Esophagus muscularis mucosa (tissue), 4 donors: ENCODE measurements around the gene THSD4. TPM values are rescaled to one million over a fixed set of nuclear protein-coding genes. Genes with fewer than 3 reads are reported as not detected.

Source experiments
- DNase-seq: peaks from one replicate; pipeline ENCODE4 v3.0.0-alpha.2; 2017; ENCODE audit errors: extremely low spot score
- H3K27ac ChIP-seq, 4 donors: fragments of 200-600 bp; sonication (generic); replicated peaks in 1 of 4; 1 replicate in 3 of 4; 2 replicates in 1 of 4; pipeline ENCODE4 v1.5.1; 2016 to 2019; ENCODE audit warnings: mild to moderate bottlenecking in 1 of 4
- H3K27me3 ChIP-seq, 4 donors: fragments of 200-600 bp; sonication (generic); one replicate each; pipeline versions ENCODE4 v1.5.1 to v1.6.0; 2016 to 2019
- H3K36me3 ChIP-seq, 4 donors: fragments of 200-600 bp; sonication (generic); one replicate each; pipeline ENCODE4 v1.5.1; 2016 to 2019
- H3K4me1 ChIP-seq, 4 donors: fragments of 200-600 bp; sonication (generic); one replicate each; pipeline ENCODE4 v1.5.1; 2016 to 2019
- H3K4me3 ChIP-seq, 4 donors: fragments of 200-600 bp; sonication (generic); 1 replicate in 2 of 4; 2 replicates in 2 of 4; pipeline ENCODE4 v1.5.1; 2016 to 2019; ENCODE audit warnings: mild to moderate bottlenecking in 4 of 4, moderate library complexity in 1 of 4
- H3K9me3 ChIP-seq, 4 donors: fragments of 200-600 bp; sonication (generic); 1 replicate in 3 of 4; 2 replicates in 1 of 4; pipeline ENCODE4 v1.5.1; 2016 to 2019
- EP300 ChIP-seq: sonication (generic); formaldehyde crosslinking; IDR thresholded peaks from one replicate; pipeline ENCODE4 v1.6.1; 2017; ENCODE audit warnings: antibody characterized with exemption
- POLR2A ChIP-seq: fragments of 450-650 bp; IDR thresholded peaks from one replicate; pipeline ENCODE4 v1.6.1; 2017; ENCODE audit warnings: antibody characterized with exemption, moderate library complexity, mild to moderate bottlenecking, low read depth
- POLR2AphosphoS5 ChIP-seq, 2 donors: sonication (generic); formaldehyde crosslinking; IDR thresholded peaks; one replicate each; pipeline ENCODE4 v1.6.1; 2017; ENCODE audit warnings: antibody characterized with exemption in 2 of 2
- WGBS: methylation state at CpG from one replicate; pipeline ENCODE4 v1.1.5; 2018; 5-methylcytosine and 5-hydroxymethylcytosine counted together
- intact Hi-C: fragments of 100-400 bp; cut with DNase I; formaldehyde crosslinking; loops from one replicate; pipeline ENCODE4 v1.15.1; 2023
- total RNA-seq, 4 donors: library from RNA; depleted of rRNA; stranded (reverse); fragments of >200 nt; gene quantifications; one replicate each; pipeline versions ENCODE4 v1.1.0 to v1.2.1, GENCODE V29; 2016
- TF ChIP-seq, protein P1 (sequence below), 3 experiments: fragments of 200-600 bp in 2 of 3; fragments of 450-650 bp in 1 of 3; sonication (generic) in 2 of 3; IDR thresholded peaks; one replicate each; pipeline ENCODE4 v1.5.1; 2017 to 2019; ENCODE audit warnings: antibody characterized with exemption in 3 of 3, mild to moderate bottlenecking in 2 of 3, moderate library complexity in 1 of 3

The THSD4 gene
- total RNA-seq, 4 donors from 2014 or later = 3.2 to 6.6 (median 5.6) TPM

DNA sequence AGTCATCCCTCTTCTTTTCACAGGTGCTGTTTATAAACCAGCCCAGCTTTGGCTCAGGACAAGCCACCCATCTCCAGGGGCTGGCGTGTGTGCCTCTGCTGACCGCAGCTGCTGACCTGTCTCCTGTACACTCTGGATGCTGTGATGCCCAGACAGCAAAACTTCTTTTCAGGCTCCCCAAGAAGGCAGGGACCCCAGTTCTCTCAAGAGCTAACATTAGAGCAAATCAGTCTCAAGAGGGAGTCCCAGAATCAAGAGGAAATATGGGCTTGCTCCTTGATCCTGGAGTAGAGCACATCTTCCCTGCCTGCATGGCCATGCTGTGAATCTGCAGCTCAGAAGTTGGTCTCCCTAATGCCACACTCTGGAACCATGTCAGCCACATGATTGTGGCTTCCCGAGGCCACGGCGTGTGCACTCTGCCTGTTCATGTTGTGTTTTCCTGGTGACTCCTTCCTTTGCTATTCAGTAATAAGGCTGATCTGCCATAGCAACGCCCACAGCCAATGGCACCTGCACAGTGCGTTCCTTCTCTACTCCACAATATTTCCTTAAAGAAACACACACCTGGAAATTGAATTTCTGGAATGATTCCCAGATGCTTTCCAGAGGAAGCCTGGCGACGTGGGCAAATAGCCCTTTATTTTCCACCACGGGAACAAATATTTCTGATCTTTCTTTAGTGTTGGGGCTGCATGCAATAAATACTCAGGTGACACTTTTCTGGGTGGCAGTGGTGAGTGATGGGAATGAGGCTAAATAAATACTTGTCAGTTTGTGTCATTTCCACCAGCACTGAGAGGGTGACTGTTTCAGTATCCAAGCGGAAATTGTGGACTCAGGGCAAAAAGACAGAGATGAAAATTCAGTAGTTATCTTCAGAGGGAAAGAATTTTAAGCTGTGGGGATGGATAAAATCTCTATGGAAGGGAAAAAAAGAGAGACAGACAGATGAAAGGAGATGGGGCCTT is 21.9 kb upstream of the THSD4 start:
- WGBS = 62% methylated on average over 11 of the region's 11 CpGs
- DNase-seq = peak; percentile 82
- TF ChIP-seq POLR2A (no peak), POLR2AphosphoS5 (IDR thresholded peaks at IDR 0.05) (no peak), EP300 (no peak)
- TF ChIP-seq, protein P1, sequence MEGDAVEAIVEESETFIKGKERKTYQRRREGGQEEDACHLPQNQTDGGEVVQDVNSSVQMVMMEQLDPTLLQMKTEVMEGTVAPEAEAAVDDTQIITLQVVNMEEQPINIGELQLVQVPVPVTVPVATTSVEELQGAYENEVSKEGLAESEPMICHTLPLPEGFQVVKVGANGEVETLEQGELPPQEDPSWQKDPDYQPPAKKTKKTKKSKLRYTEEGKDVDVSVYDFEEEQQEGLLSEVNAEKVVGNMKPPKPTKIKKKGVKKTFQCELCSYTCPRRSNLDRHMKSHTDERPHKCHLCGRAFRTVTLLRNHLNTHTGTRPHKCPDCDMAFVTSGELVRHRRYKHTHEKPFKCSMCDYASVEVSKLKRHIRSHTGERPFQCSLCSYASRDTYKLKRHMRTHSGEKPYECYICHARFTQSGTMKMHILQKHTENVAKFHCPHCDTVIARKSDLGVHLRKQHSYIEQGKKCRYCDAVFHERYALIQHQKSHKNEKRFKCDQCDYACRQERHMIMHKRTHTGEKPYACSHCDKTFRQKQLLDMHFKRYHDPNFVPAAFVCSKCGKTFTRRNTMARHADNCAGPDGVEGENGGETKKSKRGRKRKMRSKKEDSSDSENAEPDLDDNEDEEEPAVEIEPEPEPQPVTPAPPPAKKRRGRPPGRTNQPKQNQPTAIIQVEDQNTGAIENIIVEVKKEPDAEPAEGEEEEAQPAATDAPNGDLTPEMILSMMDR (IDR thresholded peaks at IDR 0.05) = no peak
- Histone ChIP-seq H3K9me3 (peaks cover 0 to 7% (median 0%) of the 10 kb centered on the region in 4 donors), H3K4me1 (no peaks in the 10 kb centered on the region), H3K36me3 (no peaks in the 10 kb centered on the region), H3K4me3 (no peak overlapping the region), H3K27ac (no peak overlapping the region), H3K27me3 (peaks cover 0 to 5% (median 0%) of the 10 kb centered on the region in 4 donors)
- intact Hi-C loops = no loop called here

DNA sequence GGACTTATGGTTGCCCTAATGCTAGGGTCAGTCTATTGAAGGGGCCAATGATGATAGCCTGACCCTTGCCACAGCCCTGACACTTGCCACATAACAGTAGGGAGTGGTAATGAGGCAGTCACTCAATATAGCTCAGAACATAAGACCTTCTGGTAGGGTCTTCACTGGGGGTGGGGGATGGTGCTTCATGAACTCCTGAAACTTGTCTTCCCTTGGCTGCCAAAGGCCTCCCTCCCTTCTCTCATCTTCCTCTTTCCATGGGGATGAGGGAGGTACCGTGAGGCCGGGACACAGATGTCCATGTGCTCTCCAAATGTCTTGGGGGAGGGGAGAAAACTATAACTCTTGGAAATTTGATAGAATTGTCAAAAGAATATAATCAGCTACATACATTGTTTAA is 21.1 kb upstream of the THSD4 start:
- intact Hi-C loops = no loop called here
- 85% methylated on average over 2 of the region's 2 CpGs for WGBS
- Histone ChIP-seq H3K27ac (no peak overlapping the region), H3K36me3 (no peaks in the 10 kb centered on the region), H3K9me3 (peaks cover 0 to 2% (median 0%) of the 10 kb centered on the region in 4 donors), H3K4me3 (no peak overlapping the region), H3K27me3 (peaks cover 0 to 5% (median 0%) of the 10 kb centered on the region in 4 donors), H3K4me1 (no peaks in the 10 kb centered on the region)
- TF ChIP-seq, protein P1 (IDR thresholded peaks at IDR 0.05) = no peak
- TF ChIP-seq POLR2AphosphoS5 (IDR thresholded peaks at IDR 0.05) = no peak
- TF ChIP-seq POLR2A = no peak
- peak; percentile 68 for DNase-seq

DNA sequence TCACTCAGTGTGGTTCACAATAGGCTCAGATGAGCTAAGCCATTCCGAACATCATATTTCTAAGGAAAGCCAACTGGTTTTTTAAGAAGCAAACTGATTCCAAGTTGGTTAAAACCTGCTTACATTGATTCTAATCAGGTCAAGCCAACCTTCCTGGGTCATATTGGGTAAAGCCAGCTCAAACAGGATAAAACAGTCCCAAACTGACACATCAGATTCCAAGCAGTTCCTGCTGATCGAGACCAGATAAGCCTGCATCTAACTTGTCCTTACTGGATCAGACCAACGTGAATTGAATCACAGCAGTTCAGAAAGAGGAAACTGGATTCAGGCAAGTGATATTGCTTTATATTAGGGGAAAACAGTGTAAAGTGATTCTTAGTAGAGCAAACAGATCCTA is 18.6 kb upstream of the THSD4 start:
- Histone ChIP-seq H3K36me3 (no peaks in the 10 kb centered on the region), H3K4me1 (no peaks in the 10 kb centered on the region), H3K9me3 (no peaks in the 10 kb centered on the region), H3K27ac (no peak overlapping the region), H3K27me3 (peaks cover 0 to 5% (median 0%) of the 10 kb centered on the region in 4 donors), H3K4me3 (no peak overlapping the region)
- DNase-seq = no peak
- 80% methylated on average over 3 of the region's 3 CpGs for WGBS
- no peak for TF ChIP-seq POLR2AphosphoS5 (IDR thresholded peaks at IDR 0.05)
- no peak for TF ChIP-seq EP300
- TF ChIP-seq, protein P1 (IDR thresholded peaks at IDR 0.05) = no peak
- no peak for TF ChIP-seq POLR2A
- intact Hi-C loops = no loop called here

DNA sequence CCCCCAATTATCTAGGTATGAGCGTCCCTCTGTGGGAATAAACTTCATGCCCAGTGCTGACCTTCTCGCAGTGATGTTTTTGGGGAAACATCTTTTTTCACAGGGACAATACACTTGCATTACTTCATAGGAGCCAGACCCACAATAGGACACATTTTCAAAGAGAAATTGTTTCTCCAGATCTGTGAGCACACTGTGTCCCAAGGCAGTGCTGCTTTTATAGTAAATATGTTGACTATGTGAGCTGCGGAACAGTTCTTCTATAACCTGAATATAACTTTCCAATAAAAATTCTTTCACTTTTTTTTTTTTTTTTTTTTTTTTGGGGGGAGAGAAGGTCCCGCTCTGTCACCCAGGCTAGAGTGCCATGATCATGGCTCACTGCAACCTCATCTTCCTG is 17.4 kb upstream of the THSD4 start:
- 88% methylated on average over 4 of the region's 4 CpGs for WGBS
- no peak for DNase-seq
- Histone ChIP-seq H3K4me1 (no peaks in the 10 kb centered on the region), H3K27ac (no peak overlapping the region), H3K27me3 (no peaks in the 10 kb centered on the region), H3K9me3 (no peaks in the 10 kb centered on the region), H3K36me3 (no peaks in the 10 kb centered on the region), H3K4me3 (no peak overlapping the region)
- no peak for TF ChIP-seq POLR2A
- TF ChIP-seq POLR2AphosphoS5 (IDR thresholded peaks at IDR 0.05) = no peak
- TF ChIP-seq, protein P1 (IDR thresholded peaks at IDR 0.05) = no peak
- no peak for TF ChIP-seq EP300
- intact Hi-C loops = no loop called here
